ENCODE data around the gene MBD3L1. TPM values are rescaled to one million over a fixed set of nuclear protein-coding genes. Genes with fewer than 3 reads are reported as not detected.

Gene MBD3L1
- total RNA-seq, 1 experiment from 2014 or later, result not detected

GRCh38 chr19:8858260-8858659 lies 26.1 kb downstream of the MBD3L1 start:
- no peaks in the 10 kb centered on the region for H3K4me1 ChIP-seq (ENCODE audit: control insufficient read depth, insufficient read depth, low read length)
- no TSS peak for BruUV-seq (replicated peaks)
- CTCF ChIA-PET, result no interaction called here
- in situ Hi-C loops (cut with HindIII; ENCODE audit: low pct_unique_long_range_greater_than_20kb, low sequenced_read_pairs), result no loop called here
- no peaks in the 10 kb centered on the region for H3K36me3 ChIP-seq (ENCODE audit: control insufficient read depth, insufficient read depth, low read length)
- no peak overlapping the region for H3K27ac ChIP-seq (ENCODE audit: low read length)
- ATAC-seq (no peak), DNase-seq (ENCODE audit: low read depth, low spot score) (no peak)
- no peaks in the 10 kb centered on the region for H3K9me3 ChIP-seq (ENCODE audit: control insufficient read depth, insufficient read depth, low read depth, low read length)
- H3K4me3 ChIP-seq (ENCODE audit: low read depth in 2 of 2, low read length in 2 of 2), result no peak overlapping the region
- POLR2A ChIA-PET, result no interaction called here
- intact Hi-C loops (cut with micrococcal nuclease; ENCODE audit: unreplicated experiment), result no loop called here
- no peak for TF ChIP-seq REST (IDR thresholded peaks at IDR 0.05; ENCODE audit: insufficient read depth in 1 of 2, low read depth in 2 of 2, low read length in 1 of 2)
- no peak for TF ChIP-seq CTCF (IDR thresholded peaks at IDR 0.05)
- TF ChIP-seq SIN3A (IDR thresholded peaks at IDR 0.05; ENCODE audit: borderline replicate concordance, insufficient read depth, low read depth, low read length), result no peak
- H3K27me3 ChIP-seq (ENCODE audit: control insufficient read depth, insufficient read depth, low read length), result no peaks in the 10 kb centered on the region

- TF ChIP-seq TCF7L2 (IDR thresholded peaks at IDR 0.05; ENCODE audit: low read depth, low read length) (no peak), CTCF (IDR thresholded peaks at IDR 0.05) (no peak), POLR2AphosphoS5 (IDR thresholded peaks at IDR 0.05; ENCODE audit: low read depth, low read length) (no peak), REST (IDR thresholded peaks at IDR 0.05; ENCODE audit: insufficient read depth in 1 of 2, low read depth in 2 of 2, low read length in 1 of 2) (no peak), SIN3A (IDR thresholded peaks at IDR 0.05; ENCODE audit: borderline replicate concordance, insufficient read depth, low read depth, low read length) (no peak)
- Histone ChIP-seq H3K36me3 (ENCODE audit: control insufficient read depth, insufficient read depth, low read length) (no peaks in the 10 kb centered on the region), H3K27me3 (ENCODE audit: control insufficient read depth, insufficient read depth, low read length) (no peaks in the 10 kb centered on the region), H3K4me3 (ENCODE audit: low read depth in 2 of 2, low read length in 2 of 2) (no peak overlapping the region), H3K27ac (ENCODE audit: low read length) (no peak overlapping the region), H3K9me3 (ENCODE audit: control insufficient read depth, insufficient read depth, low read depth, low read length) (no peaks in the 10 kb centered on the region), H3K4me1 (ENCODE audit: control insufficient read depth, insufficient read depth, low read length) (no peaks in the 10 kb centered on the region)
- POLR2A ChIA-PET, result interaction anchor here (0.5 kb wide), 1 partner anchor 206 kb away, joined by 5 read pairs; no protein-coding TSS in a partner anchor
- in situ Hi-C loops (cut with HindIII; ENCODE audit: low pct_unique_long_range_greater_than_20kb, low sequenced_read_pairs) (no loop called here), intact Hi-C loops (cut with micrococcal nuclease; ENCODE audit: unreplicated experiment) (no loop called here)
- ATAC-seq, result no peak
- DNase-seq (ENCODE audit: low read depth, low spot score), result no peak
- BruUV-seq (replicated peaks), result no TSS peak
- CTCF ChIA-PET, result no interaction called here
Observed at GRCh38 chr19:8866344-8866743, 34.2 kb downstream of the MBD3L1 start.
